Inflammatory macrophage (primary cell): ENCODE measurements around the gene DISC1.
A peak's percentile ranks its signal among the peaks of the same experiment; 100 is the strongest.
"Not testable (repeated sequence)": the region's sequence is repeated elsewhere in the genome, so short reads cannot be mapped to it uniquely, and the experiment has no call there.

ENCODE experiments used
- DNase-seq, 2 donors: peaks; one replicate each; pipeline ENCODE4 v3.0.0-alpha.2; 2020 to 2022

DISC1 gene

GRCh38 chr1:231735941-231736340 lies 109.4 kb downstream of the DISC1 start:
- no peak for DNase-seq

DNA sequence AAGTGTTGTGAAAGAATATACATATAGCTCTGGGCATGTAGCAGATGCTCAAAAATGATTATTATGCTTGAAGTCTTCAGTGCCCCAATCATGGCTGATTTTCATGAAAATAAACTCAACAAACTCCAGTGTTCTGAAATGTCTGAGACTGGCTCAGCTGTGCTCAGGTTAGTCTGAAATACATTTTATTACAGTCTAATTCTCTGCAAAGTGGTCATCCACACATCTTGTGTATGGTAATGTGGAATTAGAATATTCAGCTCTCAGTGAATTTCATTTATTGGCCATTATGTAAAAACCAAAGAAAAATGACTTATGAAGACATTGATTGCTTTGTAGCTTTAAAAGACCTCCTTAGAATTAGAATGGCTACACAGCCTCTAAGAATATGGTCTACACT lies 109.9 kb downstream of the DISC1 start:
- DNase-seq = no peak

DNA sequence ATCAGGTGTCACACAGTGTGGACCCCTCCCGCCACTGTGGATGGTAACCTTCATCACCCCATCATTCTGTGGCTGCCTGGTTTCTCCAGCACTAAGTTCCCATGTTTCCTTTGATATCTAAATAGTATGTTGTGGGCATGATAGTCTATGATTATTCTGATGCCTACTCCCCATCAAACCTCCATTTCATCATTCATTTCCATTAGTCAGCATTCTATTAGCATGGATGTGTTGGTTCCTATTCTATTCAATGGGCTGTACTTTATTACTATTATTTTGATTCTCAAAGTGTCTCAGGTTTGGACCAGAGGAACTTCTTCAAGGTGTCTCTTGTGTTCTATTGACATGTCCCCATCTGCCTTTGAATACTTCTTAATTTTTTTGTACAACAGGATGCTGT lies 112.0 kb downstream of the DISC1 start:
- DNase-seq = no peak

- no peak for DNase-seq
These were observed 117.4 kb downstream of the DISC1 start for GRCh38 chr1:231743966-231744365.

DNA sequence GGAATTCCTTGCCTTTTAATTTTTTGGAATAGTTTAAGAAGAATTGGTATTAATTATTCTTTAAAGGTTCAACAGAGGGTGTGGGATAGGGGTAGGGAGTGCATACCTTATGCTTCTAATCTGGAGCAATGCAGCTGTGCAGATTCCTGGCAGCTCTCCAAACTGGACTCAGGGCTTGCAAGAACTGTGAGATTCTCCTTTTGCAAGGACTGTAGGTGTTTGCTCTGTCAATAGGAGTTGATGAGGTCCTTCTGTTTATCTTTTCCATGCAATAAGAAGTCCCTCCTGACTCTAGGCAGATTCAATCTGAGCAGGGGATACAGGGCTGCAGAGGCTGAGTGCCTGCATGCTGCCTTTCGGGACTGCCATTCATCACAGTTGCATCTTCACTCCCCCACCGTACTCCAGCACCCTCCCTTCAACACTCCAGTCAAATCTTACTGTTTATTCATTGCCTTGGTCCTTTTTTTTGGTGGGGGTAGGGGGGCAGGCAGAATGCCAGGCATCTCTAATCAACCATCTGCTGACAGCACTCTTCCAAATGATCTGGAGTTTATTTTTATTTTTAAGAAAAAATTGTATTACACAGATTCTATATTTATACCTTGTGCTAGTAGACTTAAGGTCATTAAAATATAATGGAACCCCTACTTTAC lies 122.3 kb downstream of the DISC1 start:
- peak in 1 of 2 donors; percentile 13 for DNase-seq

DNA sequence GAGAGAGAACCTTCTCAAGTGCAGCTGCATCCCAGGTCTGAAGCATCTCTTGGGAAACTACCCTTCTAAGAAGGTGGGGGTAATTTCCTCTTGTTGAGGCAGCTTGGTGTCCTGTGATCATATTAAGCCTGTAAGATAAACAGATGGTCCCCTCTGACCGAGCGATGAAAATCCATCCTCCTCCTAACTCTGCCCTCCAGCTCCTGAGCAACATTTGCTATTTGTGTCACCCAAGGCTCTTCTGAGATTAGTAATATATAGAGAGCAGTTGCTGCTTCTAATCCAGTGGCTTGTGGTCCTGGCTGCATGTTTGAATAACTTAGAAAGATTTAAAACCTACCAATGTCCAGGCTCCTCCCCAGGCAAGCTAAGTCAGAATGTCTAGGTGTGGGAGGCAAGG lies 123.7 kb downstream of the DISC1 start:
- no peak for DNase-seq

GRCh38 chr1:231750818-231751362 lies 124.3 kb downstream of the DISC1 start:
- DNase-seq = peak; percentile 29 to 74

GRCh38 chr1:231751415-231751814 lies 124.8 kb downstream of the DISC1 start:
- DNase-seq = no peak

DNA sequence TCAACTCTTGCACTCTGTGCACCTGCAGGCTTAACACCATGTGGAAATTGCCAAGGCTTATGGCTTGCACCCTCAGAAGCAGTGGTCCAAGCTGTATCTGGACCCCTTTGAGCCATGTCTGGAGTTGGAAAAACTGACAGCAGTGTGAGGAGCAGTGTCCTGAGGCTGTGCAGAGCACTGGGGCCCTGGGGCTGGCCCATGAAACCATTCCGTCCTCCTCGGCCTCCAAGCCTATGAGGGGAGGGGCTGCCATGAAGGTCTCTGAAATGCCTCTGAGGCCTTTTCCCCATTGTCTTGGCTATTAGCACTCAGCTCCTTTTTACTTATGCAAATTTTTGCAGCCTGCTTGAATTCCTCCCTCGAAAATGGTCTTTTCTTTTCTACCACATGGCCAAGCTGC lies 126.7 kb downstream of the DISC1 start:
- no peak for DNase-seq

- no peak for DNase-seq
These were observed 130.5 kb downstream of the DISC1 start for GRCh38 chr1:231757101-231757404.

DNA sequence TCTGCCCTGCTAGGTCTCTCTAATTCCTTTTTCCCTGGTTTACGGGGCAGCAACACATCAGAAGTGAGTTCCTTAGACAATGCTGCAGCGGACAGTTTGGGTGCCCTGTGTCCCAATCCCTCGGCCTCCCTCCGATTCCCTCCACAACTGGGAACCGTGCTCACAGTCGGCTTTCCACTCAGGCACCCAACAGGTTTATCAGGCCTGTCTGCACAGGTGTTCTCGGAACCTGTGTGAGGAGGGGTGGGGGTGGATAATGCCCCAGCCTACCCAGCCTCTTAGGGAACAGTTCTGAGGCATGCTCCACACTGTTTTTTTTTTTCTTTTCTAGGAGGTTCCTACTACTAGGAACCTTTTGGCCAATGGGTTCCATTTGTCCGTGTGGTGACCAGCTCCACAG lies 131.2 kb downstream of the DISC1 start:
- no peak for DNase-seq

DNA sequence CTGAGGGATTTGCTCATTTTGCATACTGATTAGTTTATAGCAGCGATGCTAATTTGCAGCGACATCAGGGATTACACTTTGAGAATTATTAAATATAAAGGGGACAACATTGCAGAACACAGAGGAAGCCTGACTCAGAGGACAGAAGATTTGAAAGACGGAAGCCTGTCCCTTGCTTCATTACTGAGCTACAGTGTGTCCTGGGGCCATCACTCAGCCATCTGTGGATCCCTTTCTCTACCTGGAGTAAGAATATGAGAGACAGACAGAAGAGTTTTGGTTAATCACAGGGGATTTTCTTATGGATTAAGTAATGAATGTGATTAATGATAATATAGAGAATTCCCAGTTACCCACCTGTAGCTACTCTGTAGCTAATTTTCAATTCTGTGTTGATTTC lies 134.7 kb downstream of the DISC1 start:
- no peak for DNase-seq

GRCh38 chr1:231761747-231762541 lies 135.4 kb downstream of the DISC1 start:
- no peak for DNase-seq

GRCh38 chr1:231763456-231763855 lies 136.9 kb downstream of the DISC1 start:
- DNase-seq = peak; percentile 59 to 82

DNA sequence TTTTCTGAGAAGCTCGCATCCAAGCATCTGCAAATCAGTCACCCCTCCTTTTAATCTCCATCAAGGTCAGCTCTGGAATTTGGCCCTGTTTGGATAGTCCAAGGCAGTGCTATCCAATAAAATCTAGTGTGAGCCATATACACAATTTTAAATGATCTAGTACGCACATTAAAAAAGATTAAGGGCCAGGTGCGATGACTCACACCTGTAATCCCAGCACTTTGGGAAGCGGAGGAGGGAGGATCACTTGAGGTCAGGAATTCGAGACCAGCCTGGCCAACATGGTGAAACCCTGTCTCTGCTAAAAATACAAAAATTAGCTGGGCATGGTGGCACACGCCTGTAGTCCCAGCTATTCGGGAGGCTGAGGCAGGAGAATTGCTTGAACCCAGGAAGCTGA lies 139.2 kb downstream of the DISC1 start:
- not testable (repeated sequence) for DNase-seq

DNA sequence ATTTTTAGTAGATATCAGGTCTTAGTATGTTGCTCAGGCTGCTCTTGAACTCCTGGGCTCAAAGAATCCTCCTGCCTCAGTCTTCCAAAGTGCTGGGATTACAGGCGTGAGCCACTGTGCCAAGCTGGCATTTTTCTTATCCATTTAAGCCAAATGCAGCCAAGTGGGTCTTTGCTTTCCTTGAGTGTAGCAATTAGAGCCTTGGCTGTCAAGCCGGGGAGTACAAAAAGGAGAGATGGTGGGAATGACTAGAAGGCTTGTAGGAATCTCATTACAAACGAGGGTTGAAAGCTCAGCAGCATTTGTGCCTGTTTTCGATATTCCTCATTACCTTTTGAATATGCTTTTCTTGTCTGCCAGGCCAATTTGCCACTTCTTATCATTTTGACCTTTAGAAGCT lies 140.9 kb downstream of the DISC1 start:
- no peak for DNase-seq

- DNase-seq = no peak
These were observed 141.8 kb downstream of the DISC1 start for GRCh38 chr1:231768416-231768815.

- DNase-seq = no peak
These were observed 144.1 kb downstream of the DISC1 start for GRCh38 chr1:231770506-231771175.

- peak; percentile 54 to 85 for DNase-seq
These were observed 148.2 kb downstream of the DISC1 start for GRCh38 chr1:231774719-231775335.

DNA sequence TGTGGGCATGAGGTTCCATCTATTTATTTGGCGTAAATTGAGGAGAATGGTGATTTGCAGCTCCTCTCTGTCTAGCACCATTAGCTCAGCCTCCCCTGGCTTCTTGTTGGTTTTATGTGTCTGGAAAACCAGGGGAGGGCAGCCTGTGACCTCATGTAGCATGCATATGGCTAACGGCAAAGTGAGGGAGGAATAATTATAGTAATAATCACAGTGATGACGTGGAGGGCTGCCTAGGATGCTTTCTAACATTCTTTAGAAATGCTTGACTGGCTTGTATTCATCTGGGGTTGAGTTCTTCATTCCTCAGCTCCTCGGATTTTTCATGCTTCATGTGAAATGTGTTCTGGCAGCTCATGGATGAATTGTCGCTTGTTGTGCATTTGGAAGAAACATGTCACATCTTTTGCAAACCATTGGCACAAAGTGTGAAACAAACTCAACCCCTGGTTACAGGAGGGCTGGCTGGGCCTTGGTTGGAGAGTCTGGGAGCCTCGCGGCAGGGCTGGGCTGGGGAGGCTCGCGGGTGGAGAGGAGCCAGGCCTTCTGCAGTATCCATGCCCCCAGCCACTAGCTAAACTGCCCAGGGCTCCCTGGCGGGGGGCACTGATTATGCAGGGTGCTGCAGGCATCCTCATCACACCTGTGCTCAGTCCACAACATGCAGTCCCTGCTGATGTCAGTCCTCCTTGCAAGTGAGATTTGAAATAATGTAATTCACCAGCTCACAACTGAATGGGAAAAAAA lies 149.6 kb downstream of the DISC1 start:
- DNase-seq = peak in 1 of 2 donors; percentile 14

DNA sequence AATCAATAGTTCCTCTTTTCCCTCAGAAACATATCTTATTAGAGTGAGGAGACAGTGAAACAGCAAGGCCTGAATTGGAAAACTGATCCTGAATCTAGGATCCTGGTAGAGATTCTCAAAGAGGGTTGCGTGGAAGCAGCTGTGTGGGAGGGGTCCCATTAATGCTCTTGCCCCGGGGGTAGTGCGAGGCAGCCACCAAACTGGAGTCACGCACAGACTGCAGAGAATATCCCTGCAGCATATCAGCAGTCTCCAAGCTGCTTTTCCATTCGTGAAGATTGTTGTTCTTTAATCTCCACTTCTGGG lies 150.1 kb downstream of the DISC1 start:
- no peak for DNase-seq

DNA sequence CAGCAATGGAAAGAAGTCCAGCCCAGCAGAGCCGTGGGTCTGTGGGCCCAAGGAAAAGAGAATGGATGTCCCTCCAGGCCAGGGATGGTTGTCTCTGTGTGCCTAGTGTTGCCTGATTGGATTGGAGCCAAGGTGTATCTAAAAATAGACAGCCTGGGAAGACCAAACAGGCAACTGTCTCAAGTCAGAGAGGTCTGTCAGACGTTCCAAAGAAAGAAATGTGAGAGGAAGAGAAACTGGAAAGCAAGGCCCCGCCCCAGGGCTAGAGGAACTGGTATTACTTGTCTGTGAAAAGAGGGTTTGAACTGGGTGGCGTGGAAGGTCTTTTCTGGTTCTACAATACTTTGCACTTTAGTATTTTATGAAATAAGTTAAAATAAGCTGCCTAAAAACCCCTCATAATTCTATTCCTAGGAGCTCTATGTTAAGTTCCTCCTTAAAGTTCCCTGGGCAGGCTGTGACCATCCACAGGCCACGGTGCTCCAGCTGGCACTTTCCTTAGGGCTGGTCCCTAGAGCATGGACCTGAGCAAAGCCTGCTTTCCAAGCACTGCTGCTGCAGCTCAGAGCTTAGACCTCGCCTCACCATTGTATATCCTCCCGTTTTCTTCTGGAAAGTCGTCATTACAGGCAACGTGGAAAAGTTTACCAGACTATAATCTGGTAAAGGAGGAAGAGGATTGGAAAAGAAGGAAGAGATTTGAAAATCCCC lies 151.6 kb downstream of the DISC1 start:
- peak; percentile 44 to 76 for DNase-seq
